GM12878 (cell line): ENCODE data around the gene TRAPPC3L. TPM values are rescaled to one million over a fixed set of nuclear protein-coding genes. Genes with fewer than 3 reads are reported as not detected.

Experiments used
- ATAC-seq: fragments of 200-7000 bp; cut with Tn5 transposase; 3 replicates; pipeline ENCODE4 v1.9.1; 2020; ENCODE audit warnings: mild to moderate bottlenecking, moderate library complexity
- BruUV-seq: library from RNA; stranded (reverse); fragments of 400-500 nt; replicated peaks from 2 replicates; lab custom pipeline; 2021; lab: Mats Ljungman, UMichigan
- CTCF ChIA-PET: fragments of 300-600 bp; sonication (Branson Sonifier 250); formaldehyde crosslinking; extraction: SDS; loops from one replicate; lab custom pipeline; 2021; ENCODE audit warnings: inconsistent platforms; lab: Yijun Ruan, JAX
- POLR2A ChIA-PET: fragments of 350-600 bp; formaldehyde crosslinking; extraction: SDS; loops from one replicate; lab custom pipeline; 2021; ENCODE audit warnings: inconsistent platforms; lab: Charles Lee
- RAD21 ChIA-PET: fragments of 300-600 bp; sonication (Branson Sonifier 250); formaldehyde crosslinking; loops from one replicate; lab custom pipeline; 2023; ENCODE audit warnings: antibody characterized with exemption; ENCODE audit not compliant: unreplicated experiment; lab: Charles Lee
- SMC1A ChIA-PET: fragments of 300-600 bp; sonication (Branson Sonifier 250); formaldehyde crosslinking; loops from one replicate; lab custom pipeline; 2023; ENCODE audit not compliant: unreplicated experiment, uncharacterized antibody; lab: Charles Lee
- DNase-seq: peaks from one replicate; pipeline ENCODE4 v3.0.0-alpha.2; 2011; ENCODE audit warnings: low read depth, low spot score
- FAIRE-seq: peaks from 3 replicates; lab custom pipeline; 2011; peaks lifted over from hg19 to GRCh38; lab: Jason Lieb, UNC
- H2AFZ ChIP-seq: 2 replicates; pipeline ENCODE4 v1.6.0; 2011; ENCODE audit warnings: low read depth, low read length, control low read depth; ENCODE audit not compliant: control insufficient read depth
- H3K27ac ChIP-seq: 2 replicates; pipeline ENCODE4 v1.5.1; 2011; ENCODE audit warnings: control low read depth; ENCODE audit not compliant: control insufficient read depth, insufficient read depth
- H3K27me3 ChIP-seq, 2 experiments: replicated peaks in 1 of 2; 2 replicates each; pipeline versions ENCODE4 v1.6.0 to v1.6.1; 2011; ENCODE audit warnings: low read length in 1 of 2; ENCODE audit not compliant: control insufficient read depth in 2 of 2, insufficient read depth in 2 of 2
- H3K36me3 ChIP-seq, 2 experiments: 2 replicates each; pipeline ENCODE4 v1.5.1; 2011; ENCODE audit warnings: low read length in 1 of 2; ENCODE audit not compliant: control insufficient read depth in 2 of 2, insufficient read depth in 2 of 2
- H3K4me1 ChIP-seq: 2 replicates; pipeline ENCODE4 v1.6.1; 2011; ENCODE audit warnings: mild to moderate bottlenecking, low read length, moderate library complexity, mixed read lengths; ENCODE audit not compliant: control insufficient read depth, insufficient read depth
- H3K4me2 ChIP-seq: 2 replicates; pipeline ENCODE4 v1.6.0; 2011; ENCODE audit warnings: control low read depth; ENCODE audit not compliant: control insufficient read depth, insufficient read depth
- H3K4me3 ChIP-seq: fragments of 200-600 bp; sonication (generic); 2 replicates; pipeline ENCODE4 v1.5.1; 2016
- H3K79me2 ChIP-seq: 2 replicates; pipeline ENCODE4 v1.6.0; 2011; ENCODE audit warnings: low read length; ENCODE audit not compliant: control insufficient read depth, insufficient read depth
- H3K9ac ChIP-seq: 2 replicates; pipeline ENCODE4 v1.8.0; 2011; ENCODE audit warnings: low read length, control low read depth, mixed read lengths; ENCODE audit not compliant: control insufficient read depth, insufficient read depth
- H3K9me3 ChIP-seq: replicated peaks from 3 replicates; pipeline ENCODE4 v1.5.1; 2011; ENCODE audit warnings: mild to moderate bottlenecking, low read length; ENCODE audit not compliant: control insufficient read depth, insufficient read depth
- H4K20me1 ChIP-seq: 2 replicates; pipeline ENCODE4 v1.6.0; 2011; ENCODE audit not compliant: control insufficient read depth, insufficient read depth
- ATF2 ChIP-seq: IDR thresholded peaks from 2 replicates; pipeline ENCODE4 v1.6.1; 2012; ENCODE audit warnings: low read length, inconsistent platforms
- CHD1 ChIP-seq: IDR thresholded peaks from 2 replicates; pipeline ENCODE4 v1.6.1; 2012; ENCODE audit warnings: low read depth, low read length, improper control_type of control experiment
- E4F1 ChIP-seq: fragments of 450-650 bp; IDR thresholded peaks from 2 replicates; pipeline ENCODE4 v1.6.1; 2018; ENCODE audit warnings: borderline replicate concordance, mild to moderate bottlenecking; ENCODE audit not compliant: partially characterized antibody
- EGR1 ChIP-seq, 2 experiments: IDR thresholded peaks; 1 replicate in 1 of 2; 2 replicates in 1 of 2; pipeline ENCODE4 v1.6.1; 2011 to 2012; ENCODE audit warnings: low read depth in 2 of 2, low read length in 2 of 2, borderline replicate concordance in 1 of 2, mild to moderate bottlenecking in 1 of 2, moderate library complexity in 1 of 2
- HDAC6 ChIP-seq: fragments of 200-600 bp; sonication (generic); IDR thresholded peaks from one replicate; pipeline ENCODE4 v1.8.0; 2017; ENCODE audit warnings: antibody characterized with exemption; ENCODE audit not compliant: unreplicated experiment
- IKZF1 ChIP-seq: fragments of 450-650 bp; conservative IDR thresholded peaks from 2 replicates; pipeline ENCODE4 v1.6.1; 2017; ENCODE audit warnings: antibody characterized with exemption, mild to moderate bottlenecking
- PAX5 ChIP-seq: IDR thresholded peaks from 2 replicates; pipeline ENCODE4 v1.6.1; 2011; ENCODE audit warnings: low read depth, low read length, borderline replicate concordance
- SREBF2 ChIP-seq: IDR thresholded peaks from 2 replicates; pipeline ENCODE4 v1.6.1; 2012; ENCODE audit warnings: mild to moderate bottlenecking, low read length
- ZNF217 ChIP-seq: fragments of 450-650 bp; IDR thresholded peaks from 2 replicates; pipeline ENCODE4 v1.6.1; 2017; ENCODE audit warnings: antibody characterized with exemption, mild to moderate bottlenecking
- WGBS: methylation state at CpG from one replicate; pipeline ENCODE4 v1.1.6; 2016; ENCODE audit warnings: low lambda C conversion rate; ENCODE audit not compliant: insufficient replicate concordance, insufficient coverage; ENCODE audit errors: missing lambda C conversion rate; 5-methylcytosine and 5-hydroxymethylcytosine counted together
- in situ Hi-C: fragments of 300-500 bp; cut with MboI; formaldehyde crosslinking; loops from 9 replicates; pipeline ENCODE4 v1.14.3; 2018; ENCODE audit warnings: mixed read lengths
- intact Hi-C: fragments of 100-400 bp; cut with micrococcal nuclease; formaldehyde crosslinking; loops from one replicate; pipeline ENCODE4 v1.14.2; 2022; ENCODE audit not compliant: unreplicated experiment
- polyA plus RNA-seq, 11 experiments: library from polyadenylated mRNA; depleted of rRNA in 4 of 11; unstranded in 6 of 11; stranded (reverse) in 5 of 11; fragments of >200 nt; fragmentation: Nextera tagmentation in 4 of 11; fragmentation: Illumina TruSeq in 1 of 11; extraction: Ambion mirVana in 4 of 11; extraction: Trizol in 1 of 11; gene quantifications; 1 replicate in 1 of 11; 2 replicates in 10 of 11; pipeline versions ENCODE4 v1.2.1 to v1.2.3, GENCODE V29; 2011 to 2016; ENCODE audit warnings: inconsistent platforms in 2 of 11, missing spikeins in 2 of 11, low read depth in 1 of 11
- total RNA-seq, 4 experiments: library from RNA; depleted of rRNA in 3 of 4; stranded (reverse); fragments of >200 nt in 3 of 4; fragmentation: Illumina TruSeq in 1 of 4; extraction: Trizol in 1 of 4; gene quantifications; 2 replicates each; pipeline versions ENCODE4 v1.2.1 to v1.2.3, GENCODE V29; 2013 to 2021

Gene TRAPPC3L
- total and polyA plus RNA-seq, 10 of the 15 experiments (the other 5 are each of a cell fraction or from before 2014, with no cell fraction given): not detected

- in situ Hi-C loops (no loop called here), intact Hi-C loops (no loop called here)
- DNase-seq: no peak
- TF ChIP-seq SREBF2: no peak
- H3K9ac ChIP-seq: no peak overlapping the region
- ChIA-PET CTCF (interaction anchor here (1.0 to 4.3 kb wide), 4 partner anchors 12 to 182 kb away, joined by 3 to 25 read pairs (median 4); no protein-coding TSS in a partner anchor), POLR2A (interaction anchor here (0.7 to 1.5 kb wide), 2 partner anchors 59 to 132 kb away, joined by 3 to 4 read pairs; no protein-coding TSS in a partner anchor), RAD21 (interaction anchor here (1.3 to 7.3 kb wide), 3 partner anchors 12 to 181 kb away, joined by 3 to 54 read pairs (median 4); no protein-coding TSS in a partner anchor), SMC1A (interaction anchor here (0.7 to 2.1 kb wide), 9 partner anchors 12 to 164 kb away, joined by 3 to 9 read pairs (median 4); no protein-coding TSS in a partner anchor)
- no peaks in the 10 kb centered on the region for H3K9me3 ChIP-seq
- H3K4me1 ChIP-seq: peaks cover 10% of the 10 kb centered on the region
- no peaks in the 10 kb centered on the region for H4K20me1 ChIP-seq
- no TSS peak for BruUV-seq
- H2AFZ ChIP-seq: no peak overlapping the region
- FAIRE-seq: no peak
- no peak overlapping the region for H3K4me3 ChIP-seq
- H3K36me3 ChIP-seq: no peaks in the 10 kb centered on the region
- no peaks in the 10 kb centered on the region for H3K27me3 ChIP-seq
- no peak overlapping the region for H3K4me2 ChIP-seq
- WGBS: 5% methylated on average over 1 of the region's 1 CpG
- H3K79me2 ChIP-seq: no peaks in the 10 kb centered on the region
- no peak for ATAC-seq
- H3K27ac ChIP-seq: no peak overlapping the region
These were observed 95.2 kb downstream of the TRAPPC3L start for GRCh38 chr6:116450185-116450710.

GRCh38 chr6:116449565-116449964 is 95.9 kb downstream of the TRAPPC3L start:
- no peak overlapping the region for H3K4me2 ChIP-seq
- no peaks in the 10 kb centered on the region for H4K20me1 ChIP-seq
- no peak overlapping the region for H3K27ac ChIP-seq
- DNase-seq: no peak
- RAD21 ChIA-PET: interaction anchor here (7.3 kb wide), 1 partner anchor 161 kb away, joined by 54 read pairs; no protein-coding TSS in a partner anchor
- CTCF ChIA-PET: interaction anchor here (0.6 to 4.3 kb wide), 3 partner anchors 13 to 195 kb away, joined by 3 to 25 read pairs (median 3); no protein-coding TSS in a partner anchor
- H3K36me3 ChIP-seq: no peaks in the 10 kb centered on the region
- no peaks in the 10 kb centered on the region for H3K27me3 ChIP-seq
- FAIRE-seq: no peak
- intact Hi-C loops (no loop called here), in situ Hi-C loops (no loop called here)
- no TSS peak for BruUV-seq
- POLR2A ChIA-PET: interaction anchor here (0.6 to 1.5 kb wide), 2 partner anchors 59 to 219 kb away, joined by 3 read pairs; no protein-coding TSS in a partner anchor
- no peak for ATAC-seq
- H3K9ac ChIP-seq: no peak overlapping the region
- H3K79me2 ChIP-seq: no peaks in the 10 kb centered on the region
- SMC1A ChIA-PET: interaction anchor here (0.6 to 2.1 kb wide), 5 partner anchors 13 to 163 kb away, joined by 3 to 9 read pairs (median 4); no protein-coding TSS in a partner anchor
- peaks cover 10% of the 10 kb centered on the region for H3K4me1 ChIP-seq
- no peak overlapping the region for H3K4me3 ChIP-seq
- H2AFZ ChIP-seq: no peak overlapping the region
- no peaks in the 10 kb centered on the region for H3K9me3 ChIP-seq
- WGBS: 100% methylated on average over 1 of the region's 1 CpG
- no peak for TF ChIP-seq HDAC6
- no peak for TF ChIP-seq PAX5
- TF ChIP-seq IKZF1: no peak
- TF ChIP-seq CHD1: no peak
- no peak for TF ChIP-seq ZNF217
- TF ChIP-seq E4F1: no peak
- TF ChIP-seq EGR1 (IDR thresholded peaks at IDR 0.05; ENCODE audit: borderline replicate concordance in 1 of 2, low read depth in 2 of 2, low read length in 2 of 2): no peak
- TF ChIP-seq ATF2: no peak
